OCI-LY3 (cell line): ENCODE results near the gene ARID1B.

Source experiments
- H2AFZ ChIP-seq: fragments of 200-600, 300-600 bp; shearing (Covaris generic); 2 replicates; pipeline ENCODE4 v1.6.0; 2014; ENCODE audit warnings: antibody characterized with exemption, low read depth, low read length
- H3K27ac ChIP-seq: fragments of 200-600, 300-600 bp; sonication (generic); 2 replicates; pipeline ENCODE4 v1.5.1; 2014; ENCODE audit warnings: mild to moderate bottlenecking, low read length, moderate library complexity, mixed read lengths
- H3K27me3 ChIP-seq: fragments of 200-600, 300-600 bp; sonication (generic); 2 replicates; pipeline ENCODE4 v1.6.1; 2014; ENCODE audit warnings: low read depth, low read length, mixed read lengths
- H3K36me3 ChIP-seq: fragments of 200-600, 300-600 bp; sonication (generic); replicated peaks from 2 replicates; pipeline ENCODE3; 2014; ENCODE audit warnings: low read depth, low read length, mixed read lengths
- H3K4me1 ChIP-seq: fragments of 300-600, 200-600 bp; sonication (generic); 2 replicates; pipeline ENCODE4 v1.6.1; 2014; ENCODE audit warnings: low read length, mixed read lengths
- H3K4me2 ChIP-seq: fragments of 200-600, 300-600 bp; sonication (generic); 2 replicates; pipeline ENCODE4 v1.6.1; 2014; ENCODE audit warnings: low read length, mixed read lengths
- H3K4me3 ChIP-seq: fragments of 300-600, 200-600 bp; sonication (generic); 2 replicates; pipeline ENCODE4 v1.5.1; 2014; ENCODE audit warnings: antibody characterized with exemption, mild to moderate bottlenecking, low read length, moderate library complexity
- H3K79me2 ChIP-seq: fragments of 300-600, 200-600 bp; shearing (Covaris generic); 2 replicates; pipeline ENCODE4 v1.6.1; 2014; ENCODE audit warnings: mild to moderate bottlenecking, low read length, mixed read lengths
- H3K9ac ChIP-seq: fragments of 300-600, 200-600 bp; shearing (Covaris generic); 2 replicates; pipeline ENCODE4 v1.6.0; 2014; ENCODE audit warnings: mild to moderate bottlenecking, low read length, moderate library complexity
- H3K9me3 ChIP-seq: fragments of 200-600, 300-600 bp; shearing (Covaris generic); 2 replicates; pipeline ENCODE4 v1.6.1; 2014; ENCODE audit warnings: low read length, mixed read lengths; ENCODE audit not compliant: insufficient read depth
- H4K20me1 ChIP-seq: fragments of 200-600, 300-600 bp; sonication (generic); 2 replicates; pipeline ENCODE4 v1.6.1; 2016; ENCODE audit warnings: low read length, mixed read lengths; ENCODE audit not compliant: insufficient read depth
- EZH2phosphoT487 ChIP-seq: fragments of 200-600 bp; shearing (Covaris generic); IDR thresholded peaks from 2 replicates; pipeline ENCODE4 v1.6.1; 2018; ENCODE audit warnings: antibody characterized with exemption, mixed run types, low read depth
- TF ChIP-seq, protein P1 (sequence below): fragments of 200-600, 300-600 bp; sonication (generic); IDR thresholded peaks from 2 replicates; pipeline ENCODE4 v1.5.1; 2014; ENCODE audit warnings: antibody characterized with exemption, low read length, low read depth

The ARID1B gene

DNA sequence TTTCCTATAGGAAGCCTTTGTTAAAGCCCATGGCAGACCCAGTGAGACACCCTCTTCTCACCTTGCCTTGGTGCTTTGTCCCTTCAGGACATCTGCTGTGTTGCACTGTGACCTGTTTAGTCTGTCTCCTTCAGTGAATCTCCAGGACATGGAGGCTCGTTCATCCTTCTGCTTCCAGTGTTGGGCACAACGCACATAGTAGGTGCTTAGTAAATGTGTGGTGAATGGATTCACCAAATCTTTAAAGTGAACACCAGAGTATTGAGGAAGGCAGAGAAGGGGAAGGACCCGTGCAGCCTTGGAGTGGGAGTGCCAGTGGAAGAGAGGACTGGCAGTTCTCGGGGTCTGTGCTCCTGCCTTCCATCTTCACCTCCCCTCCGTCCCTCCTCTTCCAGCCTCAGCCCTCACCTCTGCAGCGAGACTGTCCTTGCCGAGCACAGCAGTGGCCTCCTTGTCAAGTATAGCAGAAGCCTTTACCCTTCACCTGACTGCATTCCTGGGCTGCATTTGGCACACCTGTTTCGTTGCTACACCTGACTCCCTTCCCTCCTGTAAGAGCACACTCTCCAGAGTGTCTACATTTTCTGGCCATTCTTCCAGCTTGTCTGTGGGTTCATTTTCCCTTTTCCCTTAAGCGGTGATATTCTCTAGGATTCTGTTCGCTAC lies 49.2 kb downstream of the ARID1B start:
- H3K27me3 ChIP-seq: no peaks in the 10 kb centered on the region
- no peaks in the 10 kb centered on the region for H3K9me3 ChIP-seq
- H3K27ac ChIP-seq: no peak overlapping the region
- H3K79me2 ChIP-seq: peaks cover 63% of the 10 kb centered on the region
- H3K4me2 ChIP-seq: no peak overlapping the region
- H3K4me1 ChIP-seq: no peaks in the 10 kb centered on the region
- no peak overlapping the region for H2AFZ ChIP-seq
- peaks cover 55% of the 10 kb centered on the region for H4K20me1 ChIP-seq
- no peak for TF ChIP-seq EZH2phosphoT487
- TF ChIP-seq, protein P1, sequence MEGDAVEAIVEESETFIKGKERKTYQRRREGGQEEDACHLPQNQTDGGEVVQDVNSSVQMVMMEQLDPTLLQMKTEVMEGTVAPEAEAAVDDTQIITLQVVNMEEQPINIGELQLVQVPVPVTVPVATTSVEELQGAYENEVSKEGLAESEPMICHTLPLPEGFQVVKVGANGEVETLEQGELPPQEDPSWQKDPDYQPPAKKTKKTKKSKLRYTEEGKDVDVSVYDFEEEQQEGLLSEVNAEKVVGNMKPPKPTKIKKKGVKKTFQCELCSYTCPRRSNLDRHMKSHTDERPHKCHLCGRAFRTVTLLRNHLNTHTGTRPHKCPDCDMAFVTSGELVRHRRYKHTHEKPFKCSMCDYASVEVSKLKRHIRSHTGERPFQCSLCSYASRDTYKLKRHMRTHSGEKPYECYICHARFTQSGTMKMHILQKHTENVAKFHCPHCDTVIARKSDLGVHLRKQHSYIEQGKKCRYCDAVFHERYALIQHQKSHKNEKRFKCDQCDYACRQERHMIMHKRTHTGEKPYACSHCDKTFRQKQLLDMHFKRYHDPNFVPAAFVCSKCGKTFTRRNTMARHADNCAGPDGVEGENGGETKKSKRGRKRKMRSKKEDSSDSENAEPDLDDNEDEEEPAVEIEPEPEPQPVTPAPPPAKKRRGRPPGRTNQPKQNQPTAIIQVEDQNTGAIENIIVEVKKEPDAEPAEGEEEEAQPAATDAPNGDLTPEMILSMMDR: no peak
- no peak overlapping the region for H3K4me3 ChIP-seq
- H3K9ac ChIP-seq: no peak overlapping the region
- peaks cover 4% of the 10 kb centered on the region for H3K36me3 ChIP-seq

DNA sequence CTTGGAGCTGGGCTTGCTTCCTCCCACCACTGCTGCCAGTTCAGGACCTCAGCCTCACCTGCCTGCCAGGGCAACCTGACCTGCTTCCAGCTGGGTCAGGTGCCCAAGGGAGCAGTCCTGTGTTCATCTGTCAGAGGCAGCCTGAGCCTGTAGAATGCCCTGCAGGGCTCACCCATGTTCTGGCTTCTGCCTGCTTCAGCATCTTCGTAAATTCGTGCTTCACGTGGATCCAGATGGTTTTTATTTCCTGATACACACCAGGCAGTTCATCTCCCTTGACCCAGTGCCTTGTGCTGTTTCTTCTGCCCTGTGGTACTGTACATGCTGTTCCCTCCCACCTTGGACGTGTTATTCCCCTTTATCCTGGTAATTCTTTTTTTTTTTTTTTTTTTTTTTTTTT lies 50.2 kb downstream of the ARID1B start:
- H3K4me1 ChIP-seq: no peaks in the 10 kb centered on the region
- H3K27ac ChIP-seq: no peak overlapping the region
- peaks cover 49% of the 10 kb centered on the region for H4K20me1 ChIP-seq
- TF ChIP-seq, protein P1: no peak
- TF ChIP-seq EZH2phosphoT487: no peak
- no peak overlapping the region for H3K9ac ChIP-seq
- H2AFZ ChIP-seq: no peak overlapping the region
- H3K9me3 ChIP-seq: no peaks in the 10 kb centered on the region
- no peak overlapping the region for H3K4me2 ChIP-seq
- no peak overlapping the region for H3K4me3 ChIP-seq
- H3K36me3 ChIP-seq: peaks cover 4% of the 10 kb centered on the region
- H3K79me2 ChIP-seq: peaks cover 57% of the 10 kb centered on the region
- H3K27me3 ChIP-seq: no peaks in the 10 kb centered on the region

DNA sequence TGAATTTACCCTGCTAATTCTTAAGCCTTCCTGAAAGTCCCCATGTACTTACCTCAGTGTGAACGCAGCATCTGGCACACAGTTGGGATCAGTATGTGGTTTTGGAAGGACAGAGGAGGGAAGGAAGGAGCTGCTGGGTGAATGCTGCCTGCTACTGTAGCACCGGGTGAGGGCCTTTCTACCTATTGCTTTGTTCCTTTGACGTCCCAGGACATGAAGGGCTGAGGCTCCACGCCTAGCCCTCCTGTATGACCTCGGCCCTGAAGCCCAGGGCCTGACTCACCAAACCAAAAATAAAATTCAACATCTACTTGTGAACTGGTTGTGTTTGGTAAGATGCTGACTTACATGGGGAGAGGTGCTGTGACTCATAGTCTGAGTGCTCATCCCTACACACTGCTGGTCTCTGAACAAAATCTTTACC lies 51.1 kb downstream of the ARID1B start:
- Histone ChIP-seq H3K36me3 (peaks cover 4% of the 10 kb centered on the region), H4K20me1 (peaks cover 45% of the 10 kb centered on the region), H3K4me2 (no peak overlapping the region), H3K9me3 (no peaks in the 10 kb centered on the region), H3K27me3 (no peaks in the 10 kb centered on the region), H3K4me1 (no peaks in the 10 kb centered on the region), H3K27ac (no peak overlapping the region), H3K4me3 (no peak overlapping the region), H3K9ac (no peak overlapping the region), H2AFZ (no peak overlapping the region), H3K79me2 (peaks cover 57% of the 10 kb centered on the region)
- TF ChIP-seq EZH2phosphoT487: no peak
- TF ChIP-seq, protein P1: no peak

DNA sequence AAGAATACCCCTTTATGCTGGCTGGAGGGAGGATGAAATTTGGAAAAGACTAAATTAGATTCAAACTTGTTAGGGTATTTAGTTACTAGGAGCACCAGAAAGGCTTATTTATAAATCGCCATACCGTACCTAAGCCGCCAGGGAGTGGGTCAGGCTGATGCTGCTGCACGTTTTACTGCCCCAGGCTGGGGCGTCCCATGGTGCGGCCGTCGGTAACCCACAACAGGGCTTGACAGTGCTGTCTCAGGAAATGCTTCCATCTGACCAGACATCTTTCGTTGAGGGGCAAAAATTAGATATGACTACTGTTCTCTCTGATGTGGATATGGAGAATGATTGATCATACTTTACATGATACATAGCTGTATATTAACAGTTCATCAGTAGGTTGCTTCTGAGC lies 52.9 kb downstream of the ARID1B start:
- Histone ChIP-seq H3K4me2 (no peak overlapping the region), H3K36me3 (peaks cover 4% of the 10 kb centered on the region), H3K9ac (no peak overlapping the region), H3K4me3 (no peak overlapping the region), H3K27me3 (no peaks in the 10 kb centered on the region), H3K27ac (no peak overlapping the region), H3K79me2 (peaks cover 59% of the 10 kb centered on the region), H4K20me1 (peaks cover 42% of the 10 kb centered on the region), H3K9me3 (no peaks in the 10 kb centered on the region), H3K4me1 (no peaks in the 10 kb centered on the region), H2AFZ (no peak overlapping the region)
- TF ChIP-seq, protein P1: no peak
- TF ChIP-seq EZH2phosphoT487: no peak
